Measurements from ENCODE around the gene DNAJC5. TPM values are rescaled to one million over a fixed set of nuclear protein-coding genes. Genes with fewer than 3 reads are reported as not detected.
A peak's percentile ranks its signal among the peaks of the same experiment; 100 is the strongest.

The DNAJC5 gene
- total RNA-seq, 1 experiment from 2014 or later = 59.5 TPM

DNA sequence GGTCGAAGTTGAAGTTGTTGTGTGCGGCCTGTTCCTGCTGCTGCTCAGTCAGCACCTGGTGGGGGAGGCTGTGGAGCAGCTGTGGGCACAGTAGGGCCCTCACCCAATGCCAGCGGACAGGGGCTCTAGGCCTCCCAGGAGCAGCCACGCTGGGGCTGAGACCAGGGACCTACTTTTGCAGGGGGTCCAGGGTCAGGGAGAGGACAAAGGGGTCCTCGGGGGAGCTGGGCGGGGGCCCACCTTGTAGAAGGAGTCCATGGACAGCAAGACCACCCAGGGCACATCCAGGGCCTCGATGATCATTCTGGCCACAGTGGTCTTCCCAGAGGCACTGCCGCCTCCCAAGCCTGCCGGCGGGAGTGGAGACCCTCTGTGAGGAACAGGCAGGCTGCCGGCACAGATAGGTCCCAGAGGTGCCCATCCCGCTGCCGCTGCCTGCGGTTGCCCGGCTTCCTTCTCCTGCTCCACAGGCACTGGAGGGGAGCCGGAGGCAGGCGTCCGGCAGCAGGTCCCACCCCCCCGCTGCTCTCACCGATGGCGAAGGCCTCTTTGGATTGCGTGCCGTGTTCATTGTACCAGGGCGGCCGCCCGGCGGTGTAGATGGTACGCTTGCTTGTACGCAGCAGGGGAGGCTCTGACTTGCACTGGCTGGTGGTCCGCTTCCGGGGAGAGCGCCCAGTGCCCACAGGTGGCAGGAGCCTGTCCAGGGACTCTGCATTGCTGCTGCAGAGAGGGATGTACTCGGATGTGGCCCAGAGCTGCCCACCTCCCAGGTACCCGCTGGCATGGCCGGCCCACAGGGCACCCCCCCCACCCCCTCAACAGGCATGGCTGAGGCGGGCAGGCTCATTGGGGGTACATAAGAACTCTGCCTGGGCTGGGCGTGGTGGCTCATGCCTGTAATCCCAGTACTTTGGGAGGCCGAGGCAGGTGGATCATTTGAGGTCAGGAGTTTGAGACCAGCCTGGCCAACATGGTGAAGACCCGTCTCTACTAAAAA is 51.3 kb downstream of the DNAJC5 start:
- H3K9me3 ChIP-seq (ENCODE audit: control insufficient read depth, insufficient read depth, low read depth, low read length) = no peaks in the 10 kb centered on the region
- ChIA-PET POLR2A (interaction anchor here (0.7 kb wide), 1 partner anchor 111 kb away, joined by 3 read pairs; no protein-coding TSS in a partner anchor), CTCF (no interaction called here)
- DNase-seq (ENCODE audit: low read depth, low spot score) (no peak), ATAC-seq (no peak)
- TF ChIP-seq TCF7L2 (IDR thresholded peaks at IDR 0.05; ENCODE audit: low read depth, low read length) = no peak
- TF ChIP-seq, protein P1, sequence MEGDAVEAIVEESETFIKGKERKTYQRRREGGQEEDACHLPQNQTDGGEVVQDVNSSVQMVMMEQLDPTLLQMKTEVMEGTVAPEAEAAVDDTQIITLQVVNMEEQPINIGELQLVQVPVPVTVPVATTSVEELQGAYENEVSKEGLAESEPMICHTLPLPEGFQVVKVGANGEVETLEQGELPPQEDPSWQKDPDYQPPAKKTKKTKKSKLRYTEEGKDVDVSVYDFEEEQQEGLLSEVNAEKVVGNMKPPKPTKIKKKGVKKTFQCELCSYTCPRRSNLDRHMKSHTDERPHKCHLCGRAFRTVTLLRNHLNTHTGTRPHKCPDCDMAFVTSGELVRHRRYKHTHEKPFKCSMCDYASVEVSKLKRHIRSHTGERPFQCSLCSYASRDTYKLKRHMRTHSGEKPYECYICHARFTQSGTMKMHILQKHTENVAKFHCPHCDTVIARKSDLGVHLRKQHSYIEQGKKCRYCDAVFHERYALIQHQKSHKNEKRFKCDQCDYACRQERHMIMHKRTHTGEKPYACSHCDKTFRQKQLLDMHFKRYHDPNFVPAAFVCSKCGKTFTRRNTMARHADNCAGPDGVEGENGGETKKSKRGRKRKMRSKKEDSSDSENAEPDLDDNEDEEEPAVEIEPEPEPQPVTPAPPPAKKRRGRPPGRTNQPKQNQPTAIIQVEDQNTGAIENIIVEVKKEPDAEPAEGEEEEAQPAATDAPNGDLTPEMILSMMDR (IDR thresholded peaks at IDR 0.05) = no peak
- TF ChIP-seq POLR2AphosphoS5 (IDR thresholded peaks at IDR 0.05; ENCODE audit: low read depth, low read length) = no peak
- no peak for TF ChIP-seq REST (IDR thresholded peaks at IDR 0.05; ENCODE audit: insufficient read depth in 1 of 2, low read depth in 2 of 2, low read length in 1 of 2)
- TF ChIP-seq SIN3A (IDR thresholded peaks at IDR 0.05; ENCODE audit: borderline replicate concordance, insufficient read depth, low read depth, low read length) = no peak
- in situ Hi-C loops (cut with HindIII; ENCODE audit: low pct_unique_long_range_greater_than_20kb, low sequenced_read_pairs) = no loop called here
- peaks cover 47% of the 10 kb centered on the region for H3K4me1 ChIP-seq (ENCODE audit: control insufficient read depth, insufficient read depth, low read length)
- no peak overlapping the region for H3K27ac ChIP-seq (ENCODE audit: low read length)
- H3K4me3 ChIP-seq (ENCODE audit: low read depth in 2 of 2, low read length in 2 of 2) = no peak overlapping the region
- BruUV-seq (replicated peaks) = no TSS peak
- H3K27me3 ChIP-seq (ENCODE audit: control insufficient read depth, insufficient read depth, low read length) = no peaks in the 10 kb centered on the region
- no peaks in the 10 kb centered on the region for H3K36me3 ChIP-seq (ENCODE audit: control insufficient read depth, insufficient read depth, low read length)
- intact Hi-C loops (cut with micrococcal nuclease; ENCODE audit: unreplicated experiment) = no loop called here

DNA sequence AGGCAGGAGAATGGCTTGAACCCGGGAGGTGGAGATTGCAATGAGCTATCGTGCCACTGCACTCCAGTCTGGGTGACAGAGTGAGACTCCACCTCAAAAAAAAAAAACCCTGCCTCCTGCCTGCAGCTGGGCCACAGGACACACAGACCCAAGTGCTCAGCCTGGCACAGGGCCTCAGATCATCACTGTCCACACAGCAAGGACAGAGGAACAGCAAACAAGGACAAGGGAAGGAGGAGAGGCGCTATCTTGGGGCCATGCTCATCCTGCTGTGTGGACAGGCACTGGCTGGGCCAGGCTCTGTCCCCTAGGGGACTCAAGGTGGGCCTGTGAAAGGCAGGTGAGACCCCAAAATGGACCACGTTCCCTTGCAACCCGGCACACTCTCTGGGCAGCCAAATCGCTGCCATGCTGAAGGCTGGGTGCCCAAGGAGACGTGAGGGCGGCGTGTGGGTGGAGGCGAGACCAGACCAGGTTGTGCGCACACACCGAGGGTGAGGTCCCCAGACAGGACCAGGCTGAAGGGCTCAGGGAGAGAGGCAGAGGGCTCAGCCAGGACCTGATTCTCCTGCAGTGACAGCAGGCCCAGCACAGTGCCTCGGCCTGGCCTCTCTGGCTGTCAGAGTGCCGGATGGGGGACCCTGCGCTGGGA is 52.2 kb downstream of the DNAJC5 start:
- Histone ChIP-seq H3K4me3 (ENCODE audit: low read depth in 2 of 2, low read length in 2 of 2) (no peak overlapping the region), H3K9me3 (ENCODE audit: control insufficient read depth, insufficient read depth, low read depth, low read length) (no peaks in the 10 kb centered on the region), H3K4me1 (ENCODE audit: control insufficient read depth, insufficient read depth, low read length) (peaks cover 56% of the 10 kb centered on the region), H3K27me3 (ENCODE audit: control insufficient read depth, insufficient read depth, low read length) (no peaks in the 10 kb centered on the region), H3K36me3 (ENCODE audit: control insufficient read depth, insufficient read depth, low read length) (no peaks in the 10 kb centered on the region), H3K27ac (ENCODE audit: low read length) (0 out of 2 replicates have a peak overlapping the region, but pooled peaks have one; percentile 7)
- TF ChIP-seq POLR2AphosphoS5 (IDR thresholded peaks at IDR 0.05; ENCODE audit: low read depth, low read length) (no peak), SIN3A (IDR thresholded peaks at IDR 0.05; ENCODE audit: borderline replicate concordance, insufficient read depth, low read depth, low read length) (no peak), REST (IDR thresholded peaks at IDR 0.05; ENCODE audit: insufficient read depth in 1 of 2, low read depth in 2 of 2, low read length in 1 of 2) (no peak), TCF7L2 (IDR thresholded peaks at IDR 0.05; ENCODE audit: low read depth, low read length) (no peak)
- TF ChIP-seq, protein P1 (IDR thresholded peaks at IDR 0.05) = no peak
- BruUV-seq (replicated peaks) = no TSS peak
- intact Hi-C loops (cut with micrococcal nuclease; ENCODE audit: unreplicated experiment) (no loop called here), in situ Hi-C loops (cut with HindIII; ENCODE audit: low pct_unique_long_range_greater_than_20kb, low sequenced_read_pairs) (no loop called here)
- ChIA-PET CTCF (no interaction called here), POLR2A (interaction anchor here (0.7 kb wide), 1 partner anchor 110 kb away, joined by 3 read pairs; no protein-coding TSS in a partner anchor)
- DNase-seq (ENCODE audit: low read depth, low spot score) (no peak), ATAC-seq (no peak)

Data from Panc1 (cell line).